A673 (cell line): ENCODE measurements around the gene CYTH3. TPM values are rescaled to one million over a fixed set of nuclear protein-coding genes. Genes with fewer than 3 reads are reported as not detected.

Source experiments
- BruUV-seq: library from RNA; stranded (reverse); fragments of 400-500 nt; replicated peaks from 2 replicates; lab custom pipeline; 2021; lab: Mats Ljungman, UMichigan
- CTCF ChIA-PET: fragments of 300-600 bp; sonication (Branson Sonifier 250); formaldehyde crosslinking; loops from one replicate; lab custom pipeline; 2022; ENCODE audit warnings: antibody characterized with exemption; lab: Charles Lee
- POLR2A ChIA-PET: fragments of 300-600 bp; sonication (Branson Sonifier 250); formaldehyde crosslinking; loops from one replicate; lab custom pipeline; 2022; ENCODE audit warnings: antibody characterized with exemption; ENCODE audit not compliant: low non-redundant PET; lab: Charles Lee
- DNase-seq: peaks from one replicate; pipeline ENCODE4 v3.0.0-alpha.2; 2015; ENCODE audit warnings: low spot score
- H3K27ac ChIP-seq: fragments of 200-600 bp; sonication (generic); 2 replicates; pipeline ENCODE4 v1.5.1; 2016; ENCODE audit warnings: mixed run types, low read depth, mild to moderate bottlenecking, mixed read lengths, antibody characterized with exemption, low read length; ENCODE audit not compliant: poor library complexity, severe bottlenecking
- H3K27me3 ChIP-seq: fragments of 200-600 bp; sonication (generic); replicated peaks from 2 replicates; pipeline ENCODE4 v1.6.1; 2017; ENCODE audit warnings: mixed run types, low read depth, mild to moderate bottlenecking, mixed read lengths, antibody characterized with exemption, low read length; ENCODE audit not compliant: insufficient read depth, poor library complexity
- H3K36me3 ChIP-seq: fragments of 200-600 bp; sonication (generic); 2 replicates; pipeline ENCODE4 v1.6.1; 2016; ENCODE audit warnings: mixed run types, mild to moderate bottlenecking, mixed read lengths, antibody characterized with exemption, low read length; ENCODE audit not compliant: insufficient read depth, poor library complexity, severe bottlenecking
- H3K4me1 ChIP-seq: fragments of 200-600 bp; sonication (generic); 2 replicates; pipeline ENCODE4 v1.6.1; 2017; ENCODE audit warnings: mixed run types, mild to moderate bottlenecking, mixed read lengths, antibody characterized with exemption, low read length; ENCODE audit not compliant: insufficient read depth, poor library complexity, severe bottlenecking
- H3K4me3 ChIP-seq: fragments of 200-600 bp; sonication (generic); 2 replicates; pipeline ENCODE4 v1.5.1; 2016; ENCODE audit warnings: low read depth, mixed run types, mild to moderate bottlenecking, mixed read lengths, low read length; ENCODE audit not compliant: poor library complexity, severe bottlenecking
- H3K9me3 ChIP-seq: fragments of 200-600 bp; sonication (generic); 2 replicates; pipeline ENCODE4 v1.6.1; 2016; ENCODE audit warnings: mixed run types, low read depth, mild to moderate bottlenecking, mixed read lengths, antibody characterized with exemption, low read length; ENCODE audit not compliant: poor library complexity, severe bottlenecking
- EZH2 ChIP-seq: fragments of 200-600 bp; sonication (generic); IDR thresholded peaks from 2 replicates; pipeline ENCODE4 v1.6.1; 2017; ENCODE audit warnings: borderline replicate concordance, low read depth, mild to moderate bottlenecking, mixed read lengths, antibody characterized with exemption, low read length; ENCODE audit not compliant: poor library complexity, severe bottlenecking
- intact Hi-C: fragments of 100-400 bp; cut with micrococcal nuclease; formaldehyde crosslinking; loops from one replicate; pipeline ENCODE4 v1.10.0; 2022; ENCODE audit not compliant: unreplicated experiment
- total RNA-seq: library from RNA; stranded (reverse); gene quantifications from 2 replicates; pipeline ENCODE4 v1.2.3, GENCODE V29; 2021
- TF ChIP-seq, protein P1 (sequence below): fragments of 300-800, 200-600 bp; sonication (generic); conservative IDR thresholded peaks from 2 replicates; pipeline ENCODE4 v1.5.1; 2017; ENCODE audit warnings: low read depth, mild to moderate bottlenecking, antibody characterized with exemption, low read length, moderate library complexity, mixed read lengths

CYTH3 gene
- total RNA-seq, 1 experiment from 2014 or later: 20.2 TPM

DNA sequence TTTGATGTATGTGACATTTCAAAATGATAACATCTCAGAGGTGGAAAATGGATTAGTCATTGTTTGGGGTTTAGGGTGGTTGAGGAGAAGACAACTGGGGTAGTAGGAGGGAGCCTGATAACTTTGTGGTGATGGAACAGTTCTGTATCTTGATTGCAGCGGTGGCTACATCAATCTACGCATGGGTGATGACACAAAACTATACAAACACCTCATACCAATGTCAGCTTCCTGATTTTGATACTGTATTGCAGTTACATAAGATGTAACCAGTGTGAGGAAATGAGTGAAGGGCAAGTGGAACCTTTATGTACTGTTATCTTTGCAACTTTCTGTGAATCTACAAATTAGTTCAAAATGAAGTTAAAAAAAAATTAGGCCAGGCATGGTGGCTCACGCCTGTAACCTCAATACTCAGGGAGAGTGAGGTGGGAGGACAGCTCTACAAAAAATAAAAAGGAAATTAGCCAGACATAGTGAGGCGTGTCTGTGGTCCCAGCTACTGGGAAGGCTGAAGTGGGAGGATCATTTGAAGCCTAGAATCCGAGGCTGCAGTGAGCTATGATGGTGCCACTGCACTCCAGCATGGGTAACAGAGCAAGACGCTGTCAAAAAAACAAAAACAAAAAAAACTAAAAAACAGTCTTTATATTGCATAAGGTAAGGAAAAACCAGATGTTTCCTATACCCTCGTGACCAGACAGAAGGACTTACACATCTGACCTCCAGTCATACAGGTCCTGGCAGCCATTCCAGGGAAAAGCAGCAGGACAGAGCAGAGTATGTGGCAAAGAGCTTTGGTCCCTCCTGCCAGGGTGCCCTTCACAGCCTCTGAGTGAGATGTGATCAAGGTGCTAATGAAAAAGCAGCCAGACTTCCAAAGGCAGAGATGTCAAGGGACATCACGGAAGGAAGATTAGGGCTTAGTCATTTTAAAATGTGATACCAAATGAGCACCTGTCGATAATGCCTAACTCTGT is 50.8 kb downstream of the CYTH3 start:
- Histone ChIP-seq H3K27ac (no peak overlapping the region), H3K27me3 (no peaks in the 10 kb centered on the region), H3K4me1 (peaks cover 10% of the 10 kb centered on the region), H3K9me3 (no peaks in the 10 kb centered on the region), H3K4me3 (no peak overlapping the region), H3K36me3 (no peaks in the 10 kb centered on the region)
- BruUV-seq: no TSS peak
- TF ChIP-seq, protein P1, sequence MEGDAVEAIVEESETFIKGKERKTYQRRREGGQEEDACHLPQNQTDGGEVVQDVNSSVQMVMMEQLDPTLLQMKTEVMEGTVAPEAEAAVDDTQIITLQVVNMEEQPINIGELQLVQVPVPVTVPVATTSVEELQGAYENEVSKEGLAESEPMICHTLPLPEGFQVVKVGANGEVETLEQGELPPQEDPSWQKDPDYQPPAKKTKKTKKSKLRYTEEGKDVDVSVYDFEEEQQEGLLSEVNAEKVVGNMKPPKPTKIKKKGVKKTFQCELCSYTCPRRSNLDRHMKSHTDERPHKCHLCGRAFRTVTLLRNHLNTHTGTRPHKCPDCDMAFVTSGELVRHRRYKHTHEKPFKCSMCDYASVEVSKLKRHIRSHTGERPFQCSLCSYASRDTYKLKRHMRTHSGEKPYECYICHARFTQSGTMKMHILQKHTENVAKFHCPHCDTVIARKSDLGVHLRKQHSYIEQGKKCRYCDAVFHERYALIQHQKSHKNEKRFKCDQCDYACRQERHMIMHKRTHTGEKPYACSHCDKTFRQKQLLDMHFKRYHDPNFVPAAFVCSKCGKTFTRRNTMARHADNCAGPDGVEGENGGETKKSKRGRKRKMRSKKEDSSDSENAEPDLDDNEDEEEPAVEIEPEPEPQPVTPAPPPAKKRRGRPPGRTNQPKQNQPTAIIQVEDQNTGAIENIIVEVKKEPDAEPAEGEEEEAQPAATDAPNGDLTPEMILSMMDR: no peak
- TF ChIP-seq EZH2: no peak
- DNase-seq: no peak
- ChIA-PET POLR2A (no interaction called here), CTCF (no interaction called here)
- intact Hi-C loops: no loop called here

DNA sequence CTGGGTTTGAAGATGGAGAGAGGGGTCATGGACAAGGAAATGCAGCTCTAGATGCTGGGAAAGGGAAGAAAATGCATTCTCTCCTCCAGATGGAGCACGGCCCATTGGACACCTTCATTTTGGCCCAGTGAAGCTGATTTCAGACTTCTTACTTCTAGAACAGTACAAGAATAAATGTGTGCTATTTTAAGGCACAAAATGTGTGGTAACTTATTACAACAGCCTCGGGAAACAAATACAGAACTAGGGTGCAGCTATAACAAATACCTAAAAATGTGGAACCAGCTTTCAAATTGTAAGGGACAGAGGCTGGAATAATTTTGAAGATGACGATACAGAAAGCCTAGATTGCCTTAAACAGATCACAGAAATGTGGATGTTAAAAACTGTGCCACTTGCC is 54.1 kb downstream of the CYTH3 start:
- Histone ChIP-seq H3K36me3 (no peaks in the 10 kb centered on the region), H3K27me3 (no peaks in the 10 kb centered on the region), H3K27ac (no peak overlapping the region), H3K4me3 (no peak overlapping the region), H3K4me1 (no peaks in the 10 kb centered on the region), H3K9me3 (no peaks in the 10 kb centered on the region)
- ChIA-PET POLR2A (no interaction called here), CTCF (interaction anchor here (0.6 kb wide), 1 partner anchor 119 kb away, joined by 3 read pairs; no protein-coding TSS in a partner anchor)
- DNase-seq: no peak
- intact Hi-C loops: no loop called here
- BruUV-seq: no TSS peak
- TF ChIP-seq EZH2: no peak
- TF ChIP-seq, protein P1: no peak

DNA sequence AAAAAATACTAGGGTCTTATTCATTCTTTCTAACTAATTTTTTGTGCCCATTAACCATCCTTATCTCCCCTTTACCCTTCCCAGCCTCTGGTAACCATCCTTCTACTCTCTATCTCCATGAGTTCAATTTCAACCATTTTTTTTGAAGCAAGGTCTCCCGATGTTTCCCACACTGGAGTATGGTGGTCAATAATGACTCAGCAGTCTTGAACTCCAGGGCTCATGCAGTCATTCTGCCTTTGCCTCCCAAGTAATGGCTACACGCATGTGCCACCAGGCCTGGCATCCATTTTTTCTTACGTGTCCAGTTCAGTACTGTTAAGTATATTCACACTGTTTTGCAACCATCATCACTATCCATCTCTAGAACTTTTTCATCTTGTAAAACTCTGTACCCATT is 60.4 kb downstream of the CYTH3 start:
- Histone ChIP-seq H3K27me3 (no peaks in the 10 kb centered on the region), H3K4me1 (no peaks in the 10 kb centered on the region), H3K4me3 (no peak overlapping the region), H3K36me3 (no peaks in the 10 kb centered on the region), H3K27ac (no peak overlapping the region), H3K9me3 (no peaks in the 10 kb centered on the region)
- ChIA-PET POLR2A (no interaction called here), CTCF (no interaction called here)
- TF ChIP-seq, protein P1: no peak
- TF ChIP-seq EZH2: no peak
- no TSS peak for BruUV-seq
- DNase-seq: no peak
- intact Hi-C loops: no loop called here
